ENCODE measurements around the gene AOAH. TPM values are rescaled to one million over a fixed set of nuclear protein-coding genes. Genes with fewer than 3 reads are reported as not detected.

The AOAH gene
- total RNA-seq, 1 donor from 2014 or later: 14.0 TPM

DNA sequence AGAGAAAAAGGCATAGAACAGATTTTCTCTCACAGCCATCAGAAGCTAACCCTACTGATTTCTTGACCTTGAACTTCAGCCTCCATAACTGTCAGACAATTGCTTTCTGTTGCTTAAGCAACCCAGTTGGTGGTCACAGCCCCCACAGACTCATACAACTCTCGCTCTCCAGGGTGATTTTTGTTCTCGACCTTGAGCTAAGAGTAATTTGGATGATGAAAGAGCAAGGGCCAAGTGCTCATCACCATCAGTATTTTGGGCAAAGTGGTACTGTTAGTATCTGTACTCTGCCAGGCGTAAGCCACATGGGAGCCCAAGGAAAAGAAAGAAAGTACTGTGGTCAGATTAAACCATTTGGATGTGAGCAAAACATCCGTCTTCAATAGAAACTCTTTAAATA is 81.9 kb downstream of the AOAH start:
- Mint-ChIP-seq H3K4me1 (ENCODE audit: low read depth) (peaks cover 42% of the 10 kb centered on the region), H3K27me3 (ENCODE audit: insufficient read depth) (peaks cover 3% of the 10 kb centered on the region), H3K27ac (no peak overlapping the region), H3K9me3 (no peaks in the 10 kb centered on the region), H3K36me3 (ENCODE audit: low read depth) (peaks cover 11% of the 10 kb centered on the region), H3K4me3 (no peak overlapping the region)
- intact Hi-C loops (cut with micrococcal nuclease): no loop called here
- no peak for DNase-seq (ENCODE audit: low spot score)

DNA sequence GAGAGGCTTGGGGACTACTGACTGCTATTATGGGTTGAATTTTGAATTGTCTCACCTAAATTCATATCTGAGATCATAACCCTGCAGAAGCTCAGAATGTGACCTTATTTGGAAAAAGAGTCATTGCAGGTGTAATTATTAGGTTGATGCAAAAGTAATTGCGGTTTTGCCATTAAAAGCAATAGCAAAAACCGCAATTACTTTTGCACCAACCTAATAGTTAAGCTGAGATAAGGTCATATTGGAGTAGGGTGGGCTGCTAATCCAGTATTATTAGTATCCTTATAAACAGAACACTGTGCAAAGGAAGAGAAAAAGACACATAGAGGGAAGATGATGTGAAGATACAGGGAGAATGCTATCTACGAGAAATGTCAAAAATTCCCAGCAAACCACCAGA is 82.3 kb downstream of the AOAH start:
- no peak overlapping the region for H3K27ac Mint-ChIP-seq
- H3K4me3 Mint-ChIP-seq: no peak overlapping the region
- intact Hi-C loops (cut with micrococcal nuclease): no loop called here
- no peak for DNase-seq (ENCODE audit: low spot score)
- H3K9me3 Mint-ChIP-seq: no peaks in the 10 kb centered on the region
- peaks cover 8% of the 10 kb centered on the region for H3K36me3 Mint-ChIP-seq (ENCODE audit: low read depth)
- peaks cover 46% of the 10 kb centered on the region for H3K4me1 Mint-ChIP-seq (ENCODE audit: low read depth)
- peaks cover 3% of the 10 kb centered on the region for H3K27me3 Mint-ChIP-seq (ENCODE audit: insufficient read depth)

DNA sequence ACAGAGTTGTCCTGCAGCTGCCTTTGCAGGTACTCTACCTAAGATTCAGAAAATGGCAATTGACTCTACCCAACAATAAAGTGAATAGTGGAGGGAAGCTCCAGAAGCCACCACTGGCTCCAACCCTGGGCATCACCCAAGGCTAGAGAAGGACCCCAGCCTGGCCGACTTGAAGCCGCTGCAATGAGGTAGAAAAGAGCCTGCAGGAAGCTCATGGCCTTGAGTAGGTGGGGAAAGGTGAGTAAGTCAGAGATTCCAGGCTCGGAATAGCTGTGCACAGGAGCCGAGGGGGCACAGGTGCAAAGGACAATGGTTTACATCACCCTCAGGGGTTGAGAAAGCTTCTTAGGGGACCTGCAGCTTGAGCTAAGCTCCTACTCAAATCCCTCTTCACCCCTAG is 83.6 kb downstream of the AOAH start:
- Mint-ChIP-seq H3K27me3 (ENCODE audit: insufficient read depth) (no peaks in the 10 kb centered on the region), H3K27ac (no peak overlapping the region), H3K4me1 (ENCODE audit: low read depth) (peaks cover 50% of the 10 kb centered on the region), H3K9me3 (no peaks in the 10 kb centered on the region), H3K36me3 (ENCODE audit: low read depth) (peaks cover 8% of the 10 kb centered on the region), H3K4me3 (no peak overlapping the region)
- intact Hi-C loops (cut with micrococcal nuclease): no loop called here
- DNase-seq (ENCODE audit: low spot score): no peak

DNA sequence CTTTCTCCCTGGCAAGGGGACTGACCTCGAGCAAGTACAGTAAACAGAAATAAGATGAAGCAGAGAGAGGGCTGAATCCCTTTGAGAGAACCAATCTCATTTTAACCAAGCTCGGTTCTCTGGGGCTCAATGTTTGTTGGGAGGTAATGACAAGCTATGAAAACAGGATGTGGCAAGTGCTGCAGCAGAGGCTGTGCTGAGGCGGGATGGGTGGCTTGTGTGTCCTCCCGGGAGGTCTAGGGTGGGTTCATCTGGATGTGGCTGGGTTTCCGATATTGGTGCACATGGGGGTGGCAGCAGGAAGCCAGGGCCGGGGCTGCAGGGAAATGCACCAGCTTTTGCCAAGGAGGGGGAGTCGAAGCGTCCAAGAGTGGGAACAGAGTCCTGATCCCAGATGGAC is 84.5 kb downstream of the AOAH start:
- Mint-ChIP-seq H3K9me3 (no peaks in the 10 kb centered on the region), H3K27me3 (ENCODE audit: insufficient read depth) (no peaks in the 10 kb centered on the region), H3K4me1 (ENCODE audit: low read depth) (peaks cover 50% of the 10 kb centered on the region), H3K27ac (peak overlapping the region; percentile 67), H3K36me3 (ENCODE audit: low read depth) (peaks cover 8% of the 10 kb centered on the region), H3K4me3 (peak overlapping the region; percentile 61)
- peak; percentile 44 for DNase-seq (ENCODE audit: low spot score)
- intact Hi-C loops (cut with micrococcal nuclease): no loop called here

DNA sequence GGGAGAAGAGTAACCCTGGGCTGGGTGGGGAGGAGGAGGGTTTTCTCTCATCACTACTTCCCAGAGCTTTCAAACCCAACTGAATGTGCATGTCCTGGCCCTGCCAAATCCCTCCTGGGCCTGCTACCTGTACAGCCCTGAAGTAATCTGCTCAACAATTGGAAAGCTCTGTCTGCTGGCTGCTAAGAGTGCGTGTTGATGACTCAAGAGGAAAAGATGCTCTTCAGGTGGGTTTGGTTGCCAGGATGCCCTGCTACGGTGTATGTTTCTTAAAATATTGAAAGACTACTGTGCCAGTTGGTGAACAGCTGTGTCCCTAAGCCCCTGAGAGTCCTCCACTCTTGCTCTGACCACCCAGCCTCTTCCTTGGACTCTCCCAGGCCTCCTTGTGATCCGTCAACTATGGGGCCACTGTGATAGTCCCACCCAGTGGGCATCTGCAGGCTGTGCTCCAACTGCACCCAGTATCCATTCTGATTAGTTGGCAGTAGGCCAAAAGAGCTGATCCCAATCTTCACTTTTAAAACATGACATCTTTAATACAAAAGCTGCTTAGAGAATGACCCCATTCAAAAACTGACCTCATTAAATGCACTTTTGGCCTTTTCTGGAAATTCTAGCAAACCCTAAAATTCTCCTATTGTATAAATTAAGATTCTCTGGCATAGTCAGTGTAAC is 85.6 kb downstream of the AOAH start:
- Mint-ChIP-seq H3K4me1 (ENCODE audit: low read depth) (peaks cover 46% of the 10 kb centered on the region), H3K36me3 (ENCODE audit: low read depth) (peaks cover 4% of the 10 kb centered on the region), H3K9me3 (no peaks in the 10 kb centered on the region), H3K27me3 (ENCODE audit: insufficient read depth) (no peaks in the 10 kb centered on the region), H3K27ac (peak overlapping the region; percentile 20), H3K4me3 (no peak overlapping the region)
- no peak for DNase-seq (ENCODE audit: low spot score)
- intact Hi-C loops (cut with micrococcal nuclease): no loop called here

DNA sequence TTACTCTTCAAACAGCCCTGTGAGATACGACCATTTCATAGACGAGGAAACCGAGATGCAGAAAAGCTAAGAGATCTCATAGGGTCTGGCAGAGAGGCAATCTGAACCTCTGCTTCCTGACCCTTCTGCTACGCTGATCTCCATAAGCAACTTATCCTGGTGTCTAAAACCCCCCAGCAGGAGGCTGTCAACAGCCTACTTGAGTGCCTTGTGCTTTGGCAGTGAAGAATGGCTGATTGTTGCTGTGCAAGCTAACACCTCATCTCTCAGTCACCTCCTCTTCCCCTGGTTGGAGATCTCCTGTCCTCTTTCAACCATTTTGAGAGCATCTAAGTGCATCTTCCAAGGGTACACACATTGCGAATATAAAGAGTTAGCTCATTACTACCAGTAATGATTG is 86.2 kb downstream of the AOAH start:
- peaks cover 45% of the 10 kb centered on the region for H3K4me1 Mint-ChIP-seq (ENCODE audit: low read depth)
- no peaks in the 10 kb centered on the region for H3K27me3 Mint-ChIP-seq (ENCODE audit: insufficient read depth)
- no peak overlapping the region for H3K4me3 Mint-ChIP-seq
- H3K36me3 Mint-ChIP-seq (ENCODE audit: low read depth): peaks cover 3% of the 10 kb centered on the region
- no peak for DNase-seq (ENCODE audit: low spot score)
- H3K27ac Mint-ChIP-seq: no peak overlapping the region
- intact Hi-C loops (cut with micrococcal nuclease): no loop called here
- H3K9me3 Mint-ChIP-seq: no peaks in the 10 kb centered on the region

DNA sequence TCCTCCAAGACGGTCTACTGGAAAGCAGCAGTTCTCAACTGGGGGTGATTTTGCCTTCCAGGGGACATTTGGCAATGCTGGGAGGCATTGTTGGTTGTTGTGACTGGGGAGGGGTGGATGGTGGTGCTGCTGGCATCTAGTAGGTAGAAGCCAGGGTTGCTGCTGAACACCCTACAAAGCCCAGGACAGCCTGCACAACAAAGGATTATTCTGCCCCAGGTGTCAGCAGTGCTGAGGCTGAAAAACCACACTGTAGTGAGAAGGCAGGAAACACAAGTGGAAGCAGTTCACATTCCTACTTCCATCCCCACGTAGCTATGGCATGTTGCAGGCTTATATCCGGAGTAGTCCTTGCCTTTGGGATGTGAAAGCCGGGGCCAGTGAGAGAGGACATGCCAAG is 86.9 kb downstream of the AOAH start:
- Mint-ChIP-seq H3K27me3 (ENCODE audit: insufficient read depth) (peaks cover 1% of the 10 kb centered on the region), H3K4me3 (no peak overlapping the region), H3K27ac (no peak overlapping the region), H3K36me3 (ENCODE audit: low read depth) (peaks cover 3% of the 10 kb centered on the region), H3K9me3 (no peaks in the 10 kb centered on the region), H3K4me1 (ENCODE audit: low read depth) (peaks cover 45% of the 10 kb centered on the region)
- DNase-seq (ENCODE audit: low spot score): no peak
- intact Hi-C loops (cut with micrococcal nuclease): no loop called here

DNA sequence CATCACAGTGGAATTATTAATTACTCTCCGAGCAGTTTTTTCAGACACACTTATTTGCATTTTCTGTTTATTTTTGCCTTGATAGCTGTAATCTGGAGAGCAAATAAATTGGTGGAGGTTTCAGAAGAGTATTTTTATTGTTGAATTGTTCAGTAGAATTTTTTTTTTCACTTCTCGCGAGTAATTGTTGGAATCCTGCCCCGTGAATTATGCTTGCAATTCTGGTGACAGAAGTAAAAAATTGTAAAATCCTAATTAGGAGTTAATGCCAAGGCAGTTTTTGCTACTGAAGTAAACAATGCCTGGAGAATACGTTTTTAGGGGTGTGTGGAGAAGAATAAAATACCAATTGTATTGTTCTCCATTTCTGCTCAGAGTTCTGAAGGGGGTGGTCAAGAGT is 88.2 kb downstream of the AOAH start:
- H3K36me3 Mint-ChIP-seq (ENCODE audit: low read depth): peaks cover 3% of the 10 kb centered on the region
- peaks cover 3% of the 10 kb centered on the region for H3K27me3 Mint-ChIP-seq (ENCODE audit: insufficient read depth)
- no peaks in the 10 kb centered on the region for H3K9me3 Mint-ChIP-seq
- H3K27ac Mint-ChIP-seq: no peak overlapping the region
- intact Hi-C loops (cut with micrococcal nuclease): no loop called here
- no peak overlapping the region for H3K4me3 Mint-ChIP-seq
- DNase-seq (ENCODE audit: low spot score): no peak
- H3K4me1 Mint-ChIP-seq (ENCODE audit: low read depth): peaks cover 39% of the 10 kb centered on the region

DNA sequence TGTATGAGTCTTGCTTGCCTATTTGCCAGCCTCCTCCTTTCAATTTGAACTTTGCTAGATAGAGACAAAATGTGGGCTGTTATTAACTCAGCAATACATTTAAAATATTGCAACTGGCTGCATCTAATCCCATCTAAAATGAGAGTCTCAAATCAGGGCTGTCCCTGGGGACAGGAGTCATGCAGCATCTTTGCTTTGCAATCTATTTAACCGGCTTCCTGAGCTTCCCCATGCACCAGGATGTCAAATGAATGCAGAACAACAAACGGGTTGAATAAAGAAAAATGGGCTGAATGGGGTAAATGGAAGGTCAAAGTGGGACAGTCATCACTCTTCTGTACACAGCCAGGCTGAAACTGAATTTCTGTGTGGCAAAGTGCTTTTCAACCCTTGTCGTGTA is 89.2 kb downstream of the AOAH start:
- intact Hi-C loops (cut with micrococcal nuclease): no loop called here
- peaks cover 3% of the 10 kb centered on the region for H3K36me3 Mint-ChIP-seq (ENCODE audit: low read depth)
- H3K4me1 Mint-ChIP-seq (ENCODE audit: low read depth): peaks cover 34% of the 10 kb centered on the region
- no peak for DNase-seq (ENCODE audit: low spot score)
- H3K4me3 Mint-ChIP-seq: no peak overlapping the region
- peaks cover 3% of the 10 kb centered on the region for H3K27me3 Mint-ChIP-seq (ENCODE audit: insufficient read depth)
- H3K27ac Mint-ChIP-seq: no peak overlapping the region
- H3K9me3 Mint-ChIP-seq: no peaks in the 10 kb centered on the region

DNA sequence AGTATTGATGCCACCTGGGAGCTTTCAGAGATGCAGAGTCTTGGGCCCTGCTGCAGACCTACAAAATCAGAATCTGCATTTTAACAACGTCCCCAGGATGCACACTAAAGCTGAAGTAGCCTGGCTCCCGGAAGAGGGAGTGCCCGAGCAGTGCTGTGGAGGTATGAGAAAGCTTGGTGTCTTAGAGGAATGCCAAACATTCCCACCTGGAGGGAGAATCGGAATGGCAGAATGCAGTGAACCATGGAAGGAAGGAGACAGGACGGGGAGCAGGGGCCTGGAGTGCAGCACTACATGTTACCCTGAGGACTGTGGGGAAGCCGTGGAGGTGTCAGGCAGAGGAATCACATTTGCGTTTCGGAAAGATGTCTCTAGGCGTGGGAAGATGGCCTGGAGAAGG is 90.9 kb downstream of the AOAH start:
- Mint-ChIP-seq H3K4me1 (ENCODE audit: low read depth) (peaks cover 17% of the 10 kb centered on the region), H3K9me3 (no peaks in the 10 kb centered on the region), H3K27ac (no peak overlapping the region), H3K4me3 (no peak overlapping the region), H3K36me3 (ENCODE audit: low read depth) (no peaks in the 10 kb centered on the region), H3K27me3 (ENCODE audit: insufficient read depth) (peaks cover 3% of the 10 kb centered on the region)
- intact Hi-C loops (cut with micrococcal nuclease): no loop called here
- no peak for DNase-seq (ENCODE audit: low spot score)

DNA sequence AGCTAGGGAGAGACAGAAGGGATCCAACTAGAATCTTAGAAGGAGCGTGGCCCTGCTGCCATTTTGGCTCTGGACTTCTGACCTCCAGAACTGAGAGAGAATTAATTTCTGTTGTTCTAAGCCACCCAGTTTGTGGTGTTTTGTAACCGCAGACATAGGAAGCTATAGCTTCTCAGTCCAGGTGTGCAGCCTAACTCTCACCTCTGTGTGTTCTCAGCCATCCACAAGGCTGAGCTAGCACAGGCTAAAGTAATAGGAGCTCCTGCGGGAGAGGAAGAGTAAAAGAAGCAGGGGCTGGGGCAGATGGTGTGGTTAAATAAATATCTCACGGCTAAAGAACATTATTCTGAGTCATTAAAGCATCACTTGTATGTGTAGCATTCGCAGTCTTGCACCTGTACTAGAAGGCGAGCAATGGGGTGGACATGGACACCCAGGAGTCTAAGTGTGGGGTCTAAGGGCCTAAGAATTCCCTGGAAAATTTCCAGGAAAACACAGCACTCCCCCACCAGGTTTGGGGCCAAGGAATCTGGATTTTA is 94.1 kb downstream of the AOAH start:
- peaks cover 2% of the 10 kb centered on the region for H3K36me3 Mint-ChIP-seq (ENCODE audit: low read depth)
- H3K4me3 Mint-ChIP-seq: no peak overlapping the region
- no peak overlapping the region for H3K27ac Mint-ChIP-seq
- intact Hi-C loops (cut with micrococcal nuclease): no loop called here
- no peaks in the 10 kb centered on the region for H3K4me1 Mint-ChIP-seq (ENCODE audit: low read depth)
- no peak for DNase-seq (ENCODE audit: low spot score)
- H3K9me3 Mint-ChIP-seq: no peaks in the 10 kb centered on the region
- H3K27me3 Mint-ChIP-seq (ENCODE audit: insufficient read depth): peaks cover 3% of the 10 kb centered on the region

DNA sequence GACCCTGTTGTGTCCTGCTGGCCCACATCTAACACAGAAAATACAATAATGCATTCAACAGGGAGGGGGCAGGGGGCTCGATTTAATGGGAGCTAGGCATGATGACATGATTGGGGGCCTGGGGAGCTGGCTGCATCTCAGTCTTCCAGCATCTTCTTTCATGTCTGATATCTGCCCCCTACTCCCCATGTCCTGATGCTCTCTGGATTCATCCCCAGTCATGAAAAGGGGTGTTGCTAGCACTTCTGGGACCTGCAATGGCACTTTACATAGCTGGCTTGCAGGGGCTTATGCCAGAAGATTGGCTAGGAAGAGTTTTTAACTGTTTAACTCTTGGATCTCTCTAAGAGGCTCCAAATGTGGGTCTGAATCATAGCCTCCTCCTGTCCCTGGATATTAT is 94.9 kb downstream of the AOAH start:
- H3K4me3 Mint-ChIP-seq: no peak overlapping the region
- H3K27ac Mint-ChIP-seq: no peak overlapping the region
- H3K36me3 Mint-ChIP-seq (ENCODE audit: low read depth): peaks cover 2% of the 10 kb centered on the region
- DNase-seq (ENCODE audit: low spot score): no peak
- H3K27me3 Mint-ChIP-seq (ENCODE audit: insufficient read depth): peaks cover 3% of the 10 kb centered on the region
- H3K4me1 Mint-ChIP-seq (ENCODE audit: low read depth): no peaks in the 10 kb centered on the region
- no peaks in the 10 kb centered on the region for H3K9me3 Mint-ChIP-seq
- intact Hi-C loops (cut with micrococcal nuclease): no loop called here

DNA sequence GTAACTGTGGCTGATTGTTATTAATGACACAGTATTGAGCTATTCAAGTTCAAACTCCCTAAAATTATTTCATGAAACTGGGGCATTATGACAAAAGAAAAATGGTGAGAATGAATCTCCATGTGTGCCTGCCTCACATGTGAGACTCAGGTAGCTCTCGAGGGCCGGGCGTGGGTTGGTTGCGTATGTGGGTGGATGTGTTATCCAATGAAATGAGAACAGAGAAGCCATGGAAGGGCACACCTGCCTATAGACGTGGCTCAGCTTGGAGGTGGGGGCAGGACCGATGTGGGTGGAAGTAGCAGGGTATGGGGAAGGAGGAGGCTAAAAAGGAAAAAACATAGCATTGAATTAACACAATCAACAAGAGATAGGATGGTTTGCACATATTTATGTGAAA is 96.5 kb downstream of the AOAH start:
- no peak for DNase-seq (ENCODE audit: low spot score)
- H3K4me3 Mint-ChIP-seq: no peak overlapping the region
- peaks cover 3% of the 10 kb centered on the region for H3K27me3 Mint-ChIP-seq (ENCODE audit: insufficient read depth)
- no peaks in the 10 kb centered on the region for H3K9me3 Mint-ChIP-seq
- peaks cover 3% of the 10 kb centered on the region for H3K36me3 Mint-ChIP-seq (ENCODE audit: low read depth)
- no peak overlapping the region for H3K27ac Mint-ChIP-seq
- H3K4me1 Mint-ChIP-seq (ENCODE audit: low read depth): no peaks in the 10 kb centered on the region
- intact Hi-C loops (cut with micrococcal nuclease): no loop called here

DNA sequence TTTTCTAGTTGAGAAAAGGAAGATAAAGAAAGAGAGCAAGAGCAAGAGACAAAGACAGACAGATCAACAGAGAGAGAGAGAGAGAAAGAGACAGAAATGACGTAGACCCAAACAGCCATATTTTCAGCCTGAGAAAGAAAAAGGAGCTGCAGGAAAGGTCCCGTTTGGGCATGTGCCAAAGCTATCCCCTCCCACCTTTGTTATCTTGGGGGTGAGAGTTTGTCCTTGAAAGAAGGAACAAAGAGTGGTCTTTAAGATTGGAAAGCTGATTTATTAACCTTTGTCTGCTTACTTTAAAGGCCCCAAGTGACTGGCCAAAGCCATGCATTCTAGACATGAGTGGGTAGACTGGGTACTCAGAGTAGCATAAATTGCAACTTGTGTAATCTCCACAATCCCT is 98.2 kb downstream of the AOAH start:
- no peaks in the 10 kb centered on the region for H3K9me3 Mint-ChIP-seq
- no peak for DNase-seq (ENCODE audit: low spot score)
- no peak overlapping the region for H3K4me3 Mint-ChIP-seq
- H3K27me3 Mint-ChIP-seq (ENCODE audit: insufficient read depth): no peaks in the 10 kb centered on the region
- H3K27ac Mint-ChIP-seq: no peak overlapping the region
- peaks cover 10% of the 10 kb centered on the region for H3K4me1 Mint-ChIP-seq (ENCODE audit: low read depth)
- peaks cover 8% of the 10 kb centered on the region for H3K36me3 Mint-ChIP-seq (ENCODE audit: low read depth)
- intact Hi-C loops (cut with micrococcal nuclease): no loop called here
